H1 (cell line): ENCODE measurements around the gene COL11A2. TPM values are rescaled to one million over a fixed set of nuclear protein-coding genes. Genes with fewer than 3 reads are reported as not detected.
A peak's percentile ranks its signal among the peaks of the same experiment; 100 is the strongest.

ENCODE experiments used
- CTCF ChIA-PET: fragments of 300-600 bp; sonication (Branson Sonifier 250); formaldehyde crosslinking; loops from one replicate; lab custom pipeline; 2021; ENCODE audit not compliant: partially characterized antibody; lab: Charles Lee
- POLR2A ChIA-PET: fragments of 300-600 bp; sonication (Branson Sonifier 250); formaldehyde crosslinking; loops from one replicate; lab custom pipeline; 2021; ENCODE audit warnings: inconsistent platforms; ENCODE audit not compliant: partially characterized antibody; lab: Charles Lee
- DNase-seq, 2 experiments: peaks; one replicate each; pipeline versions ENCODE4 v3.0.0 to v3.0.0-alpha.2; 2010 to 2022; ENCODE audit warnings: low spot score in 2 of 2, low read depth in 1 of 2, mixed read lengths in 1 of 2
- FAIRE-seq: peaks from 2 replicates; lab custom pipeline; 2011; peaks lifted over from hg19 to GRCh38; lab: Jason Lieb, UNC
- H2AFZ ChIP-seq: 2 replicates; pipeline ENCODE4 v1.8.1; 2012; ENCODE audit warnings: low read length, inconsistent platforms
- H2AK5ac ChIP-seq: 2 replicates; pipeline ENCODE4 v1.6.1; 2013; ENCODE audit warnings: low read depth, low read length
- H2BK120ac ChIP-seq: replicated peaks from 2 replicates; pipeline ENCODE3; 2013; ENCODE audit warnings: low read depth, low read length, inconsistent platforms
- H2BK12ac ChIP-seq: 2 replicates; pipeline ENCODE4 v1.6.1; 2013; ENCODE audit warnings: low read depth, low read length
- H2BK15ac ChIP-seq: 2 replicates; pipeline ENCODE4 v1.6.1; 2013; ENCODE audit warnings: low read length
- H2BK20ac ChIP-seq: 2 replicates; pipeline ENCODE4 v1.6.1; 2013; ENCODE audit warnings: low read length
- H2BK5ac ChIP-seq: 2 replicates; pipeline ENCODE4 v1.6.1; 2013; ENCODE audit warnings: low read depth, low read length
- H3K14ac ChIP-seq: 2 replicates; pipeline ENCODE4 v1.6.1; 2013; ENCODE audit warnings: inconsistent platforms; ENCODE audit not compliant: insufficient read length
- H3K18ac ChIP-seq: 2 replicates; pipeline ENCODE4 v1.6.1; 2013; ENCODE audit warnings: low read length; ENCODE audit errors: extremely low read depth
- H3K23ac ChIP-seq: 2 replicates; pipeline ENCODE4 v1.6.1; 2013; ENCODE audit warnings: inconsistent platforms; ENCODE audit not compliant: insufficient read length
- H3K23me2 ChIP-seq: 2 replicates; pipeline ENCODE4 v1.6.1; 2013; ENCODE audit warnings: low read depth, low read length
- H3K27ac ChIP-seq: 2 replicates; pipeline ENCODE4 v1.6.1; 2011; ENCODE audit warnings: low read depth, low read length, inconsistent platforms
- H3K27me3 ChIP-seq, 4 experiments: replicated peaks in 1 of 4; 1 replicate in 1 of 4; 2 replicates in 3 of 4; pipeline versions ENCODE4 v1.6.1 to v1.8.1; 2011 to 2013; ENCODE audit warnings: low read length in 3 of 4, mild to moderate bottlenecking in 3 of 4, inconsistent platforms in 2 of 4, mixed read lengths in 2 of 4, moderate library complexity in 1 of 4; ENCODE audit not compliant: control insufficient read depth in 3 of 4, insufficient read depth in 3 of 4; ENCODE audit errors: extremely low read depth in 1 of 4
- H3K36me3 ChIP-seq, 4 experiments: 2 replicates each; pipeline versions ENCODE4 v1.6.1 to v1.8.1; 2011 to 2013; ENCODE audit warnings: mild to moderate bottlenecking in 4 of 4, low read length in 3 of 4, moderate library complexity in 2 of 4, control low read depth in 1 of 4, inconsistent platforms in 1 of 4; ENCODE audit not compliant: insufficient read depth in 4 of 4, control insufficient read depth in 2 of 4
- H3K4ac ChIP-seq: replicated peaks from 2 replicates; pipeline ENCODE3; 2013; ENCODE audit warnings: low read length, low read depth, mixed read lengths, inconsistent platforms; ENCODE audit not compliant: insufficient read length
- H3K4me1 ChIP-seq, 4 experiments: replicated peaks in 1 of 4; 1 replicate in 1 of 4; 2 replicates in 3 of 4; pipeline versions ENCODE4 v1.6.1 to v1.8.1; 2011 to 2013; ENCODE audit warnings: low read length in 3 of 4, inconsistent platforms in 2 of 4, mixed read lengths in 1 of 4; ENCODE audit not compliant: insufficient read depth in 4 of 4, control insufficient read depth in 3 of 4
- H3K4me2 ChIP-seq, 2 experiments: 2 replicates each; pipeline versions ENCODE4 v1.6.1 to v1.8.1; 2011 to 2013; ENCODE audit warnings: low read depth in 2 of 2, low read length in 2 of 2, control low read depth in 1 of 2, inconsistent platforms in 1 of 2, mild to moderate bottlenecking in 1 of 2; ENCODE audit not compliant: insufficient read depth in 1 of 2
- H3K4me3 ChIP-seq, 4 experiments: fragments of 200-600, 300-600 bp in 1 of 4; sonication (generic), shearing (Covaris generic), sonication (Bioruptor Twin) in 1 of 4; 2 replicates each; pipeline versions ENCODE4 v1.5.1 to v1.8.1; 2011 to 2016; ENCODE audit warnings: low read length in 4 of 4, low read depth in 3 of 4, control low read depth in 2 of 4, inconsistent platforms in 2 of 4, mild to moderate bottlenecking in 2 of 4, mixed read lengths in 1 of 4, moderate library complexity in 1 of 4; ENCODE audit not compliant: insufficient read depth in 2 of 4; ENCODE audit errors: extremely low read depth in 1 of 4
- H3K56ac ChIP-seq: replicated peaks from 2 replicates; pipeline ENCODE3; 2013; ENCODE audit warnings: low read depth, mild to moderate bottlenecking, mixed read lengths, low read length, inconsistent platforms; ENCODE audit not compliant: insufficient read length
- H3K79me1 ChIP-seq: 2 replicates; pipeline ENCODE4 v1.6.1; 2013; ENCODE audit warnings: low read depth, low read length, control low read depth
- H3K79me2 ChIP-seq, 2 experiments: 2 replicates each; pipeline versions ENCODE4 v1.6.1 to v1.8.1; 2012 to 2013; ENCODE audit warnings: low read length in 2 of 2, mild to moderate bottlenecking in 2 of 2, inconsistent platforms in 1 of 2; ENCODE audit not compliant: insufficient read depth in 2 of 2, control insufficient read depth in 1 of 2
- H3K9ac ChIP-seq, 4 experiments: replicated peaks in 1 of 4; 1 replicate in 1 of 4; 2 replicates in 3 of 4; pipeline versions ENCODE4 v1.6.1 to v1.8.1; 2011 to 2013; ENCODE audit warnings: low read depth in 3 of 4, low read length in 3 of 4, control low read depth in 2 of 4, mild to moderate bottlenecking in 2 of 4, moderate library complexity in 2 of 4, inconsistent platforms in 1 of 4; ENCODE audit errors: extremely low read depth in 1 of 4
- H3K9me3 ChIP-seq, 2 experiments: 2 replicates each; pipeline versions ENCODE4 v1.6.1 to v1.8.1; 2012 to 2013; ENCODE audit warnings: mild to moderate bottlenecking in 2 of 2, moderate library complexity in 2 of 2, control low read depth in 1 of 2, inconsistent platforms in 1 of 2, low read depth in 1 of 2, low read length in 1 of 2, mixed read lengths in 1 of 2; ENCODE audit not compliant: insufficient read depth in 2 of 2
- H4K20me1 ChIP-seq, 2 experiments: replicated peaks in 1 of 2; 2 replicates each; pipeline versions ENCODE3 to v1.8.1; 2011 to 2013; ENCODE audit warnings: inconsistent platforms in 2 of 2, low read length in 2 of 2, mild to moderate bottlenecking in 1 of 2; ENCODE audit not compliant: insufficient read depth in 2 of 2, control insufficient read depth in 1 of 2
- H4K5ac ChIP-seq: 2 replicates; pipeline ENCODE4 v1.6.1; 2013; ENCODE audit warnings: low read length, low read depth, mixed read lengths, inconsistent platforms; ENCODE audit not compliant: insufficient read length
- H4K8ac ChIP-seq: 2 replicates; pipeline ENCODE4 v1.8.0; 2013; ENCODE audit warnings: mild to moderate bottlenecking, moderate library complexity, low read length, inconsistent platforms; ENCODE audit not compliant: insufficient read depth; ENCODE audit errors: extremely low read depth
- H4K91ac ChIP-seq: replicated peaks from 2 replicates; pipeline ENCODE3; 2013; ENCODE audit warnings: low read length, mixed read lengths, inconsistent platforms; ENCODE audit not compliant: insufficient read length
- BRCA1 ChIP-seq: IDR thresholded peaks from 2 replicates; pipeline ENCODE4 v1.6.1; 2012; ENCODE audit warnings: low read depth, low read length, improper control_type of control experiment
- FOSL1 ChIP-seq: IDR thresholded peaks from 2 replicates; pipeline ENCODE4 v1.6.1; 2011; ENCODE audit warnings: mild to moderate bottlenecking, low read depth, low read length, moderate library complexity; ENCODE audit not compliant: insufficient read depth
- JUN ChIP-seq: IDR thresholded peaks from 2 replicates; pipeline ENCODE4 v1.6.1; 2011; ENCODE audit warnings: low read depth, mild to moderate bottlenecking, improper control_type of control experiment, low read length
- MAFK ChIP-seq: IDR thresholded peaks from 2 replicates; pipeline ENCODE4 v1.6.1; 2012; ENCODE audit warnings: low read depth, mild to moderate bottlenecking, improper control_type of control experiment, low read length
- SIRT6 ChIP-seq: IDR thresholded peaks from one replicate; pipeline ENCODE4 v1.7.1; 2012; ENCODE audit warnings: low read length, inconsistent platforms
- SIX5 ChIP-seq: IDR thresholded peaks from 2 replicates; pipeline ENCODE4 v1.6.1; 2011; ENCODE audit warnings: mild to moderate bottlenecking, low read depth, low read length
- SRF ChIP-seq: IDR thresholded peaks from 2 replicates; pipeline ENCODE4 v1.6.1; 2011; ENCODE audit warnings: mild to moderate bottlenecking, low read depth, low read length, moderate library complexity
- WGBS, 2 experiments: shearing (Covaris generic) in 1 of 2; methylation state at CpG; one replicate each; pipeline versions ENCODE4 v1.1.6 to v1.1.7; 2013 to 2015; ENCODE audit warnings: low lambda C conversion rate in 2 of 2, mixed read lengths in 2 of 2, inconsistent platforms in 1 of 2, low coverage in 1 of 2, missing lambda C conversion rate in 1 of 2; ENCODE audit not compliant: insufficient replicate concordance in 2 of 2, insufficient coverage in 1 of 2, insufficient read length in 1 of 2; ENCODE audit errors: extremely low coverage in 1 of 2, missing lambda C conversion rate in 1 of 2; 5-methylcytosine and 5-hydroxymethylcytosine counted together
- polyA plus RNA-seq, 7 experiments: library from polyadenylated mRNA; depleted of rRNA in 3 of 7; stranded (reverse) in 5 of 7; unstranded in 2 of 7; fragments of >200 nt in 5 of 7; fragments of 200-250 nt in 2 of 7; gene quantifications; 1 replicate in 5 of 7; 2 replicates in 1 of 7; 4 replicates in 1 of 7; pipeline versions ENCODE4 v1.2.1 to v1.2.3, GENCODE V29; 2011 to 2013; ENCODE audit warnings: missing spikeins in 2 of 7, mixed read lengths in 2 of 7
- total RNA-seq: library from RNA; stranded (reverse); fragmentation: NEBNext Ultra II Directional; extraction: Animal tissue kit (Norgen Biotek cat#: 25700); gene quantifications from 2 replicates; pipeline ENCODE4 v1.2.1, GENCODE V29; 2021
- TF ChIP-seq, protein P1 (sequence below): IDR thresholded peaks from 2 replicates; pipeline ENCODE4 v1.6.1; 2011; ENCODE audit warnings: low read depth, mild to moderate bottlenecking, low read length; ENCODE audit not compliant: insufficient read depth

Gene COL11A2
- total and polyA plus RNA-seq, 2 of the 8 experiments (the other 6 are each of a cell fraction or from before 2014, with no cell fraction given) = 2.8 to 3.8 TPM

DNA sequence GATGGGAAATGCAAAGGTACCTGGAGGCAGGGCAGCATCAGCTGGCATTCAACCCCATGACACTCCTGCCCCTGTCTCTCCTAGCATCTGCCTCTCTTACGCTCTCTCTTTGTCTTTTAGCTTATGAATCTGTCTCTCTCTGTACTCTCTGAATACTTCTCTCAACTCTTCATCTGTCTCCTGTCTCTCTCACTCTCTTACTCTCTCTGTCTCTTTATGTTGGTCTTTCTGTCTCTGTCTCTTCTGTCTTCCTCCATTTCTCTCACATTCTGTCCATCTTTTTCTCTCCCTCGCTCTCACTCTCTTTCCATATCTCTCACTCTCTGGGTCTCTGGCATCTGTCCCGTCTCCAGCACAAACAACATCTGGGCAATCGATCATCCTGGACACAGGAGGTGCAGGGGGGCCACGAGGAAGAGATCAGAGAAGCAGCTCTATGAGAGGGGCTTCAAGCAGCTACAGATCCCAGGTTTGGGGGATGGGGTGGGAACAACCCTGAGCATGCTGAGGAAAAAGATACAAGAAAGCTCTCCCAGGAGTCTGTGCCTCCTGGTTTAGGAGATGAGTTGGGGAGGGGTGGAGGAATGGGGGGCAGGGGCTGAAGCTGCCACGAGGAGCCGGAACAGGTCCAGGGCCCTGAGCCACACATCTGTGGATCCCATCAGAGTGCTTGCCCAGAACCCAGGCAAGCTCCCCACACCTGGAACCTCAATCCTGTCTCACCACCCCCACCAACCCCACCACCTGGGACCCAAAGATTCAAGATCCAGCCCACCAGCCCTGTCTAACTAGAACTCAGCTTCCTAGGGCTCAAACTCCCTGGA, 2.4 kb downstream of the COL11A2 start:
- no peak overlapping the region for H3K27ac ChIP-seq
- CTCF ChIA-PET = interaction anchor here (0.7 to 2.0 kb wide), 11 partner anchors 8 to 208 kb away, joined by 3 to 11 read pairs (median 6); no protein-coding TSS in a partner anchor
- FAIRE-seq (no peak), DNase-seq (no peak)
- H3K79me1 ChIP-seq = no peaks in the 10 kb centered on the region
- no peaks in the 10 kb centered on the region for H4K20me1 ChIP-seq
- H3K14ac ChIP-seq = no peak overlapping the region
- no peak overlapping the region for H4K91ac ChIP-seq
- POLR2A ChIA-PET = interaction anchor here (0.7 to 1.4 kb wide), 4 partner anchors 8 to 218 kb away, joined by 3 to 6 read pairs (median 3); no protein-coding TSS in a partner anchor
- H2BK120ac ChIP-seq = no peak overlapping the region
- no peak overlapping the region for H3K56ac ChIP-seq
- no peak overlapping the region for H2BK20ac ChIP-seq
- no peak overlapping the region for H3K23ac ChIP-seq
- 0 out of 2 replicates have a peak overlapping the region, but pooled peaks have one; percentile 33 for H2BK15ac ChIP-seq
- no peaks in the 10 kb centered on the region for H3K79me2 ChIP-seq
- 81% methylated on average over 7 of the region's 7 CpGs; no CpG with 5 or more reads in 1 of the 2 experiments for WGBS, 2 experiments
- H3K36me3 ChIP-seq = peaks cover 0 to 6% (median 1%) of the 10 kb centered on the region in 4 experiments; a peak in 2 of 8 replicates
- H2AFZ ChIP-seq = no peak overlapping the region
- H2BK12ac ChIP-seq = no peak overlapping the region
- peaks cover 0 to 13% (median 9%) of the 10 kb centered on the region in 4 experiments; a peak in 6 of 7 replicates for H3K4me1 ChIP-seq
- no peak overlapping the region for H3K4ac ChIP-seq
- H3K4me3 ChIP-seq = no peak overlapping the region
- no peaks in the 10 kb centered on the region for H3K9me3 ChIP-seq
- no peak overlapping the region for H2AK5ac ChIP-seq
- H3K4me2 ChIP-seq = no peak overlapping the region
- H3K9ac ChIP-seq = no peak overlapping the region
- peaks cover 11% of the 10 kb centered on the region for H3K23me2 ChIP-seq
- no peak overlapping the region for H3K18ac ChIP-seq
- H4K8ac ChIP-seq = no peak overlapping the region
- no peak overlapping the region for H2BK5ac ChIP-seq
- H3K27me3 ChIP-seq = peaks cover 0 to 17% (median 15%) of the 10 kb centered on the region in 4 experiments; a peak in 6 of 7 replicates
- no peak overlapping the region for H4K5ac ChIP-seq
- TF ChIP-seq JUN (no peak), SIX5 (no peak), MAFK (no peak), BRCA1 (no peak), FOSL1 (no peak), SIRT6 (no peak), SRF (no peak)
- TF ChIP-seq, protein P1, sequence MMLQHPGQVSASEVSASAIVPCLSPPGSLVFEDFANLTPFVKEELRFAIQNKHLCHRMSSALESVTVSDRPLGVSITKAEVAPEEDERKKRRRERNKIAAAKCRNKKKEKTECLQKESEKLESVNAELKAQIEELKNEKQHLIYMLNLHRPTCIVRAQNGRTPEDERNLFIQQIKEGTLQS = no peak
